Epithelial cell of proximal tubule (primary cell): Measurements from ENCODE around the gene SEMA6C. TPM values are rescaled to one million over a fixed set of nuclear protein-coding genes. Genes with fewer than 3 reads are reported as not detected.
"Not testable (repeated sequence)": the region's sequence is repeated elsewhere in the genome, so short reads cannot be mapped to it uniquely, and the experiment has no call there.

Experiments
- DNase-seq: peaks from one replicate; pipeline ENCODE4 v3.0.0-alpha.2; 2011; ENCODE audit warnings: low read depth
- H3K4me3 ChIP-seq: 2 replicates; pipeline ENCODE4 v1.5.1; 2011; ENCODE audit warnings: low read depth, mild to moderate bottlenecking, low read length
- total RNA-seq: library from RNA; depleted of rRNA; stranded (reverse); fragments of >200 nt; gene quantifications from 2 replicates; pipeline ENCODE4 v1.2.3, GENCODE V29; 2015
- TF ChIP-seq, protein P1 (sequence below): conservative IDR thresholded peaks from 2 replicates; pipeline ENCODE4 v1.5.1; 2012; ENCODE audit warnings: low read depth, mild to moderate bottlenecking, low read length

The SEMA6C gene
- total RNA-seq, 1 donor from 2014 or later, result 6.0 TPM

DNA sequence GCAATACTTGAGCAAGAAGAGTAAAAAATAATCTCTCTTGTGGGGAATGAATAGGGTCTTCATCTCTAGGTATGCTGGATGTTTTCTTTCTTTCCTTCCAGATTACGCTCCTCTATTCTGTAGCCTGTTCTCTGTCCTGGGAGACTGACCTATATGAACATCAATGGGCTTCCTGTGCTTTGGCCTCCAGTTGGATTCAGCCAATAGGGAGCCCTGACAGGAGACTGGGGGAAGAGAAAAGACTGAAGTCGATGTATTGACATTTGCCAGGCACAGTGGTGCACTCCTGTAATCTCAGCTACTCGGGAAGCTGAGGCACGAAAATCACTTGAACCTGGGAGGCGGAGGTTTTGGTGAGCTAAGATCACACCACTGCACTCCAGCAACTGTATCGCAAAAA, 17.6 kb downstream of the SEMA6C start:
- DNase-seq, result no peak
- TF ChIP-seq, protein P1, sequence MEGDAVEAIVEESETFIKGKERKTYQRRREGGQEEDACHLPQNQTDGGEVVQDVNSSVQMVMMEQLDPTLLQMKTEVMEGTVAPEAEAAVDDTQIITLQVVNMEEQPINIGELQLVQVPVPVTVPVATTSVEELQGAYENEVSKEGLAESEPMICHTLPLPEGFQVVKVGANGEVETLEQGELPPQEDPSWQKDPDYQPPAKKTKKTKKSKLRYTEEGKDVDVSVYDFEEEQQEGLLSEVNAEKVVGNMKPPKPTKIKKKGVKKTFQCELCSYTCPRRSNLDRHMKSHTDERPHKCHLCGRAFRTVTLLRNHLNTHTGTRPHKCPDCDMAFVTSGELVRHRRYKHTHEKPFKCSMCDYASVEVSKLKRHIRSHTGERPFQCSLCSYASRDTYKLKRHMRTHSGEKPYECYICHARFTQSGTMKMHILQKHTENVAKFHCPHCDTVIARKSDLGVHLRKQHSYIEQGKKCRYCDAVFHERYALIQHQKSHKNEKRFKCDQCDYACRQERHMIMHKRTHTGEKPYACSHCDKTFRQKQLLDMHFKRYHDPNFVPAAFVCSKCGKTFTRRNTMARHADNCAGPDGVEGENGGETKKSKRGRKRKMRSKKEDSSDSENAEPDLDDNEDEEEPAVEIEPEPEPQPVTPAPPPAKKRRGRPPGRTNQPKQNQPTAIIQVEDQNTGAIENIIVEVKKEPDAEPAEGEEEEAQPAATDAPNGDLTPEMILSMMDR, result no peak
- no peak overlapping the region for H3K4me3 ChIP-seq

DNA sequence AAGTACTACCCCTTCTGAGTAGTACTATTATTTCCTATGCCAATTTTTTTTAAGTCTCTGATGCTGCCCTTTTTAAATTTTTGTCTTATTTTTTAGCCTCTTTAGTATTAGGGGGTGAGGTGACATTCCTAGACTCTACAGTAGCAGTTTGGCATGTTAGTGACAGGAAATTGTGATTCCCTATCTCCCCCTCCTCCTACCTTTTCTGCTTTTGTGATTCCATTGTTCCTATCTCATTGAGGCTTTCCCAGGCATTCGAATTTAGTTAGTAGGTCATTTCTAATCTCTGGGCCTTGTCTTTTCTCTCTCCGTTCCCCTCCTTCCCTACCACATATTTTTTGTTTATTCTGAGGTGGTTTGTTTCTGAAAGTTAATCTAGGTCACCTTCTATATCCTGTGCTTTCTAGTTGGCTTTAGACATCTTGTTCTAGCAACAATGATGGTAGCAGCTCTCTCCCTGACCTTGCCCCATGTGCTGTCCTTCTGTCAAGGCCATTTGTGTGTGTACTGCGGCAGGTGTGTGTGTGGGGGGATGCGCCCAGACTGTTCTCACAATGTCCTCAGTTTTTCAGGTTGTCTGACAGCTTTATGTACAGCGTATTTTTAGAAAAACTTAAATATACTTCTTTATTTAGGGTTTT, 21.5 kb downstream of the SEMA6C start:
- DNase-seq, result no peak
- no peak overlapping the region for H3K4me3 ChIP-seq
- TF ChIP-seq, protein P1, result no peak

DNA sequence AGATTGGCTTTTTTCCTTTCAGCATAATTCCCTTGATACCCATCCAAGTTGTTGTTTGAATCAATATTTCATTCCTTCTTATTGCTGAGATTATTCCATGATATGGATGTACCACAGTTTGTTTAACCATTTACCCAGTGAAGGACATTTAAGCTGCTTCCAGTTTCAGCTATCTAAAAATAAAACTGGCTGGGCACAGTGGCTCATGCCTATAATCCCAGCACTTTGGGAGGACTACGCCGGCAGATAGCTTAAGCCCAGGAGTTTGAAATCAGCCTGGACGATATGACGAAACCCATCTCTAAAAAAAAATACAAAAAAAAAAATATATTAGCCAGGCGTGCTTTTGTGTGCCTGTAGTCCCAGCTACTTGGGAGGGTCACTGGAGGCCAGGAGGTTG, 32.6 kb downstream of the SEMA6C start:
- TF ChIP-seq, protein P1, result no peak
- no peak overlapping the region for H3K4me3 ChIP-seq
- no peak for DNase-seq

DNA sequence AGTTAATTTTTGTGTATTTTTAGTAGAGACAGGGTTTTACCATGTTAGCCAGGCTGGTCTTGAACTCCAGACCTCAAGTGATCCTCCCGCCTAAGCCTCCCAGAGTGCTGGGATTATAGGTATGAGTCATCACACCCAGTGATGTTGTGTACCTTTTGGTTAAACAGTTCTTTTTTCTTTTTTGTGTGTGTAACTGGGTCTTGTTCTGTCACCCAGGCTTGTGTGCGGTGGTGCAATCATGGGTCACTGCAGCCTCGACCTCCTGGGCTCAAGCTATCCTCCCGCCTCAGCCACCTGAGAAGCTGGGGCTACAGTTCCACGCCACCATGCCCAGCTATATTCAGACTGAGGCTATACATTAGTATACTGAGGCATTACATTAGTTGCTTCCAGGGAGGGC, 38.1 kb downstream of the SEMA6C start:
- no peak for DNase-seq
- TF ChIP-seq, protein P1, result no peak
- no peak overlapping the region for H3K4me3 ChIP-seq

DNA sequence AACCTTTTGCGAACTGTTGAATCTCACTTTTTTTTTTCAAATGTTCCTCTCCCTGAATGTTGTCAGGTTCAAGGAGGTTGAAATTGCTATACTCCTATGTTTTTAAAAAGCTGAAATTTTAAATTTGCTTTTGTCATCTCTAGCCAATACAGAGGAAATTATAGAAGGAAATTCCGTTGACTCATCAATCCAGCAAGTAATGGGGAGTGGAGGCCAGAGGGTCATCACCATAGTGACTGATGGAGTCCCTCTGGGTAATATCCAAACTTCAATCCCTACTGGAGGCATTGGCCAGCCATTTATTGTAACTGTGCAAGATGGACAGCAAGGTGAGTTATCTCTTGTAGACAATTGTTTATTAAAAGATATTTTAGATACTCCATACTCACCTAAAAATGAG, 39.5 kb downstream of the SEMA6C start:
- no peak overlapping the region for H3K4me3 ChIP-seq
- TF ChIP-seq, protein P1, result no peak
- DNase-seq, result no peak

DNA sequence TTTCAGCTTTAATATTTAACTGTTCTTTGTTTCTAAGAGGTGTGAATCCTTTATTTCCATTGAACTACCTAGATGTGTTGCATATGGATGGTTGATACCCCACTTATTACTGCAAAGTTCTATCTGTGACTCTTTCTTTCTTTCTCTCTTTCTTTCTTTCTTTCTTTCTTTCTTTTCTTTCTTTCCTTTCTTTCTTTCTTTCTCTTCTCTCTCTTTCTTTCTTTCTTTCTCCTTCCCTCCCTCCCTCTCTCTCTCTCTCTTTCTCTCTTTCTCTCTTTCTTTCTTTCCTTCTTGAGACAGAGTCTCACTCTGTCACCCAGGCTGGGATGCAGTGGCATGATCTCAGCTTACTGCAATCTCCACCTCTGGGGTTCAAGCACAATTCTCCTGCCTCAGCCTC, 41.8 kb downstream of the SEMA6C start:
- H3K4me3 ChIP-seq, result no peak overlapping the region
- DNase-seq, result no peak
- TF ChIP-seq, protein P1, result no peak

DNA sequence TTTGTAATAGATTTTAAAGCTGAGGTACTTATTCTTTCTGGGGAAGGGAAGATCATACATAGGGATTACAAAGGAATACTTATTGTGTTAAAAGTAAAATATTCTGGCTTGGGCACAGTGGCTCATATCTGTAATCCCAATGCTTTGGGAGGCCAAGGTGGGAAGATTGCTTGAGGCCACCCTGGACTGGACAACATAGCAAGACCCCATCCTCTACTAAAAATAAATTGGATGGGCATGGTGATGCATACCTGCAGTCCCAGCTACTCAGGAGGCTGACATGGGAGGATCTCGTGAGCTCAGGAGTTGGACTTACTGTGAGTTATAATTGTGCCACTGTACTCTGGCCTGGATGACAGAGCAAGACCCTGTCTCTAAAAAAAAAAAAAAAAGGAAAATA, 48.3 kb downstream of the SEMA6C start:
- DNase-seq, result no peak
- TF ChIP-seq, protein P1, result no peak
- no peak overlapping the region for H3K4me3 ChIP-seq

DNA sequence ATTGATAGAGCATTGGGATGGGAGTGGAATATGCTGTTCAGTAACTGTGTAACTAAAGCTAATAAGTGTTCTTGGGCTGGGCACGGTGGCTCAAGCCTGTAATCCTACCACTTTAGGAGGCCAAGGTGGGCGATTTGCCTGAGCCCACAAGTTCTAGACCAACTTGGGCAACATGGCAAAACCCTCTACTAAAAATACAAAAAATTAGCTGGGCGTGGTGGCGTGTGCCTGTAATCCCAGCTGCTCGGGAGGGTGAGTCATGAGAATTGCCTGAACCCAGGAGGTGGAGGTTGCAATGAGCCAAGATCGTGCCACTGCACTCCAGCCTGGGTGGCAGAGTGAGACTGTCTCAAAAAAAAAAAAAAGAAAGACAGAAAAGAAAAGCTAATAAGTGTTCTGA, 49.0 kb downstream of the SEMA6C start:
- H3K4me3 ChIP-seq, DNase-seq: not testable (repeated sequence)
